Small intestine (tissue), 7 donors: Measurements from ENCODE around the gene CADM2. TPM values are rescaled to one million over a fixed set of nuclear protein-coding genes. Genes with fewer than 3 reads are reported as not detected.
"Not testable (repeated sequence)": the region's sequence is repeated elsewhere in the genome, so short reads cannot be mapped to it uniquely, and the experiment has no call there.

ENCODE experiments used
- DNase-seq, 2 donors: peaks; one replicate each; pipeline versions ENCODE4 v3.0.0 to v3.0.0-alpha.2; 2013
- FAIRE-seq: peaks from 2 replicates; lab custom pipeline; 2012; peaks lifted over from hg19 to GRCh38; lab: Jason Lieb, UNC
- H3K27ac ChIP-seq, 3 donors: one replicate each; pipeline ENCODE4 v1.5.1; 2013; ENCODE audit warnings: low read length in 2 of 3, mild to moderate bottlenecking in 2 of 3, control low read depth in 1 of 3, inconsistent platforms in 1 of 3, low read depth in 1 of 3, moderate library complexity in 1 of 3
- H3K27me3 ChIP-seq, 3 donors: one replicate each; pipeline ENCODE4 v1.6.1; 2013; ENCODE audit warnings: low read length in 3 of 3, inconsistent platforms in 1 of 3; ENCODE audit not compliant: control insufficient read depth in 3 of 3, insufficient read depth in 3 of 3
- H3K36me3 ChIP-seq, 3 donors: one replicate each; pipeline ENCODE4 v1.6.1; 2013; ENCODE audit warnings: low read length in 3 of 3, inconsistent platforms in 1 of 3, low read depth in 1 of 3, mild to moderate bottlenecking in 1 of 3, moderate library complexity in 1 of 3; ENCODE audit not compliant: control insufficient read depth in 3 of 3, insufficient read depth in 2 of 3
- H3K4me1 ChIP-seq, 3 donors: one replicate each; pipeline ENCODE4 v1.6.1; 2013; ENCODE audit warnings: low read length in 2 of 3, inconsistent platforms in 1 of 3, low read depth in 1 of 3, mild to moderate bottlenecking in 1 of 3, moderate library complexity in 1 of 3; ENCODE audit not compliant: control insufficient read depth in 3 of 3, insufficient read depth in 2 of 3
- H3K4me3 ChIP-seq, 3 donors: one replicate each; pipeline ENCODE4 v1.5.1; 2013; ENCODE audit warnings: low read length in 3 of 3, control low read depth in 1 of 3, inconsistent platforms in 1 of 3, low read depth in 1 of 3, mild to moderate bottlenecking in 1 of 3, moderate library complexity in 1 of 3
- H3K9me3 ChIP-seq, 2 donors: one replicate each; pipeline ENCODE4 v1.6.1; 2013; ENCODE audit warnings: low read depth in 1 of 2, low read length in 1 of 2; ENCODE audit not compliant: control insufficient read depth in 2 of 2, insufficient read depth in 1 of 2
- WGBS, 3 donors: extraction: QIAGEN DNeasy Blood & Tissue Kit; methylation state at CpG; one replicate each; pipeline ENCODE4 v1.1.7; 2013; 5-methylcytosine and 5-hydroxymethylcytosine counted together
- polyA plus RNA-seq, 4 donors: library from polyadenylated mRNA; stranded (reverse) in 3 of 4; unstranded in 1 of 4; fragments of 200-250 nt in 3 of 4; fragments of 120-200 nt in 1 of 4; gene quantifications; one replicate each; pipeline versions ENCODE4 v1.2.1 to v1.2.3, GENCODE V29; 2013
- donor health status: healthy with polysubstance abuse.
- donor health status: control.
- donor health status: control.
- donor health status: Bipolar disorder and iron deficiency.
- donor health status: healthy.

The CADM2 gene
- polyA plus RNA-seq, 4 donors = 0.95 to 2.4 TPM; not detected in 2

GRCh38 chr3:85681906-85682305 is 723.1 kb downstream of the CADM2 start:
- Histone ChIP-seq H3K4me1 (no peaks in the 10 kb centered on the region), H3K36me3 (no peaks in the 10 kb centered on the region), H3K27me3 (no peaks in the 10 kb centered on the region), H3K9me3 (no peaks in the 10 kb centered on the region), H3K4me3 (no peak overlapping the region), H3K27ac (no peak overlapping the region)
- WGBS, 3 donors = 31 to 69% (median 56%) methylated on average over 1 of the region's 1 CpG
- FAIRE-seq = no peak
- no peak for DNase-seq

- DNase-seq = no peak
- Histone ChIP-seq H3K27ac (no peak overlapping the region), H3K4me1 (no peaks in the 10 kb centered on the region), H3K9me3 (peaks cover 0 to 2% of the 10 kb centered on the region in 2 donors), H3K27me3 (no peaks in the 10 kb centered on the region), H3K4me3 (no peak overlapping the region), H3K36me3 (no peaks in the 10 kb centered on the region)
- no peak for FAIRE-seq
- 90 to 95% (median 95%) methylated on average over 1 of the region's 1 CpG for WGBS, 3 donors
These were observed 732.4 kb downstream of the CADM2 start for GRCh38 chr3:85691196-85691595.

GRCh38 chr3:85697156-85697555 is 738.4 kb downstream of the CADM2 start:
- H3K27me3 ChIP-seq = no peaks in the 10 kb centered on the region
- 71 to 78% (median 74%) methylated on average over 1 of the region's 1 CpG for WGBS, 3 donors
- FAIRE-seq (no peak), DNase-seq (no peak)
- H3K9me3 ChIP-seq = peaks cover 0 to 4% of the 10 kb centered on the region in 2 donors
- no peak overlapping the region for H3K4me3 ChIP-seq
- H3K27ac ChIP-seq = no peak overlapping the region
- H3K4me1 ChIP-seq = no peaks in the 10 kb centered on the region
- H3K36me3 ChIP-seq = no peaks in the 10 kb centered on the region

GRCh38 chr3:85706130-85706529 is 747.3 kb downstream of the CADM2 start:
- Histone ChIP-seq H3K27me3 (no peaks in the 10 kb centered on the region), H3K4me3 (no peak overlapping the region), H3K27ac (no peak overlapping the region), H3K36me3 (no peaks in the 10 kb centered on the region), H3K4me1 (no peaks in the 10 kb centered on the region), H3K9me3 (no peaks in the 10 kb centered on the region)
- FAIRE-seq (no peak), DNase-seq (no peak)
- 84 to 87% (median 84%) methylated on average over 2 of the region's 2 CpGs for WGBS, 3 donors

GRCh38 chr3:85708325-85708724 is 749.5 kb downstream of the CADM2 start:
- H3K4me1 ChIP-seq, H3K27me3 ChIP-seq, H3K36me3 ChIP-seq, H3K9me3 ChIP-seq, DNase-seq, FAIRE-seq, H3K27ac ChIP-seq, H3K4me3 ChIP-seq: not testable (repeated sequence)
- 68 to 85% (median 84%) methylated on average over 1 of the region's 1 CpG for WGBS, 3 donors

- Histone ChIP-seq H3K9me3 (no peaks in the 10 kb centered on the region), H3K4me1 (no peaks in the 10 kb centered on the region), H3K4me3 (no peak overlapping the region), H3K27me3 (no peaks in the 10 kb centered on the region), H3K27ac (no peak overlapping the region), H3K36me3 (no peaks in the 10 kb centered on the region)
- no peak for FAIRE-seq
- WGBS, 3 donors = 64 to 78% (median 77%) methylated on average over 2 of the region's 2 CpGs
- no peak for DNase-seq
These were observed 750.6 kb downstream of the CADM2 start for GRCh38 chr3:85709346-85709892.

GRCh38 chr3:85710490-85710889 is 751.7 kb downstream of the CADM2 start:
- H3K9me3 ChIP-seq = no peaks in the 10 kb centered on the region
- FAIRE-seq = no peak
- no peak overlapping the region for H3K4me3 ChIP-seq
- H3K27me3 ChIP-seq = no peaks in the 10 kb centered on the region
- DNase-seq = no peak
- no peak overlapping the region for H3K27ac ChIP-seq
- no peaks in the 10 kb centered on the region for H3K36me3 ChIP-seq
- WGBS, 3 donors = 76 to 86% (median 82%) methylated on average over 2 of the region's 2 CpGs
- H3K4me1 ChIP-seq = no peaks in the 10 kb centered on the region

- Histone ChIP-seq H3K9me3 (peaks cover 0 to 10% of the 10 kb centered on the region in 2 donors), H3K36me3 (no peaks in the 10 kb centered on the region), H3K27me3 (no peaks in the 10 kb centered on the region), H3K4me1 (no peaks in the 10 kb centered on the region), H3K27ac (no peak overlapping the region), H3K4me3 (no peak overlapping the region)
- no peak for DNase-seq
- FAIRE-seq = no peak
- WGBS, 3 donors = 77 to 83% (median 83%) methylated on average over 10 of the region's 10 CpGs
These were observed 762.8 kb downstream of the CADM2 start for GRCh38 chr3:85721409-85722145.
